IMR-90 (cell line): Measurements from ENCODE around the gene PYCR2. TPM values are rescaled to one million over a fixed set of nuclear protein-coding genes. Genes with fewer than 3 reads are reported as not detected.

ENCODE experiments used
- ATAC-seq: fragments of 200-7000 bp; cut with Tn5 transposase; 2 replicates; pipeline ENCODE4 v1.9.1; 2020; ENCODE audit warnings: low read depth, mild to moderate bottlenecking, moderate library complexity
- BruUV-seq: library from RNA; stranded (reverse); fragments of 400-500 nt; replicated peaks from 2 replicates; lab custom pipeline; 2021; lab: Mats Ljungman, UMichigan
- CTCF ChIA-PET: fragments of 300-600 bp; formaldehyde crosslinking; extraction: SDS; loops from one replicate; lab custom pipeline; 2021; ENCODE audit warnings: antibody characterized with exemption; lab: Yijun Ruan, JAX
- POLR2A ChIA-PET: fragments of 300-600 bp; sonication (Branson Sonifier 250); formaldehyde crosslinking; loops from one replicate; lab custom pipeline; 2022; ENCODE audit warnings: antibody characterized with exemption; ENCODE audit not compliant: unreplicated experiment; lab: Charles Lee
- DNase-seq: peaks from one replicate; pipeline ENCODE4 v3.0.0; 2013
- H2AFZ ChIP-seq: replicated peaks from 2 replicates; pipeline ENCODE3; 2013; ENCODE audit warnings: low read length, mild to moderate bottlenecking; ENCODE audit not compliant: poor library complexity
- H2AK5ac ChIP-seq: 2 replicates; pipeline ENCODE4 v1.6.1; 2013; ENCODE audit warnings: low read depth, low read length, inconsistent platforms
- H2AK9ac ChIP-seq: replicated peaks from 2 replicates; pipeline ENCODE3; 2013; ENCODE audit warnings: mild to moderate bottlenecking, low read depth, low read length, moderate library complexity; ENCODE audit not compliant: poor library complexity
- H2BK120ac ChIP-seq: 2 replicates; pipeline ENCODE4 v1.6.1; 2013; ENCODE audit warnings: low read depth, low read length, inconsistent platforms
- H2BK15ac ChIP-seq: 3 replicates; pipeline ENCODE4 v1.6.1; 2013; ENCODE audit warnings: low read depth, low read length, inconsistent platforms
- H2BK20ac ChIP-seq: 2 replicates; pipeline ENCODE4 v1.6.1; 2013; ENCODE audit warnings: low read depth, mild to moderate bottlenecking, inconsistent platforms, low read length, moderate library complexity
- H2BK5ac ChIP-seq: 2 replicates; pipeline ENCODE4 v1.6.1; 2013; ENCODE audit warnings: mild to moderate bottlenecking, low read depth, low read length, inconsistent platforms; ENCODE audit not compliant: poor library complexity, severe bottlenecking
- H3K14ac ChIP-seq: replicated peaks from 2 replicates; pipeline ENCODE4 v1.6.1; 2013; ENCODE audit warnings: low read depth, low read length, inconsistent platforms
- H3K18ac ChIP-seq: 2 replicates; pipeline ENCODE4 v1.6.1; 2013; ENCODE audit warnings: low read depth, low read length, control low read depth
- H3K23ac ChIP-seq: 2 replicates; pipeline ENCODE4 v1.6.1; 2013; ENCODE audit warnings: low read depth, low read length, inconsistent platforms
- H3K27ac ChIP-seq: 2 replicates; pipeline ENCODE4 v1.5.1; 2013; ENCODE audit warnings: mild to moderate bottlenecking, control low read depth, low read length; ENCODE audit not compliant: insufficient read depth
- H3K27me3 ChIP-seq: 2 replicates; pipeline ENCODE4 v1.6.1; 2013; ENCODE audit warnings: low read length; ENCODE audit not compliant: control insufficient read depth, insufficient read depth
- H3K36me3 ChIP-seq: 2 replicates; pipeline ENCODE4 v1.6.1; 2013; ENCODE audit warnings: low read length, mixed read lengths; ENCODE audit not compliant: control insufficient read depth, insufficient read depth
- H3K4ac ChIP-seq: 2 replicates; pipeline ENCODE4 v1.6.1; 2013; ENCODE audit warnings: low read depth, low read length, inconsistent platforms
- H3K4me1 ChIP-seq: 2 replicates; pipeline ENCODE4 v1.6.1; 2013; ENCODE audit warnings: low read length, mixed read lengths; ENCODE audit not compliant: control insufficient read depth, insufficient read depth
- H3K4me2 ChIP-seq: 2 replicates; pipeline ENCODE4 v1.6.1; 2013; ENCODE audit warnings: low read depth, mild to moderate bottlenecking, control low read depth, low read length, moderate library complexity
- H3K4me3 ChIP-seq: 2 replicates; pipeline ENCODE4 v1.5.1; 2013; ENCODE audit warnings: low read depth, mild to moderate bottlenecking, control low read depth, low read length, moderate library complexity; ENCODE audit not compliant: insufficient read depth
- H3K56ac ChIP-seq: 2 replicates; pipeline ENCODE4 v1.6.1; 2013; ENCODE audit warnings: low read length, inconsistent platforms; ENCODE audit not compliant: insufficient read depth; ENCODE audit errors: extremely low read depth
- H3K79me1 ChIP-seq, 2 experiments: 2 replicates each; pipeline ENCODE4 v1.6.1; 2013; ENCODE audit warnings: low read length in 2 of 2, inconsistent platforms in 1 of 2, low read depth in 1 of 2
- H3K9ac ChIP-seq: 2 replicates; pipeline ENCODE4 v1.6.1; 2013; ENCODE audit warnings: low read depth, low read length, control low read depth
- H3K9me1 ChIP-seq: 2 replicates; pipeline ENCODE4 v1.6.1; 2013; ENCODE audit warnings: low read length, inconsistent platforms; ENCODE audit not compliant: insufficient read depth
- H3K9me3 ChIP-seq: 2 replicates; pipeline ENCODE4 v1.6.1; 2013; ENCODE audit warnings: low read length; ENCODE audit not compliant: control insufficient read depth, insufficient read depth
- H4K20me1 ChIP-seq: 2 replicates; pipeline ENCODE4 v1.6.1; 2013; ENCODE audit warnings: low read length, inconsistent platforms; ENCODE audit not compliant: insufficient read depth
- H4K5ac ChIP-seq: 2 replicates; pipeline ENCODE4 v1.6.1; 2013; ENCODE audit warnings: mild to moderate bottlenecking, low read depth, low read length, control low read depth
- H4K8ac ChIP-seq, 2 experiments: 2 replicates each; pipeline ENCODE4 v1.6.1; 2013; ENCODE audit warnings: low read depth in 2 of 2, low read length in 2 of 2, control low read depth in 1 of 2, inconsistent platforms in 1 of 2
- H4K91ac ChIP-seq: 2 replicates; pipeline ENCODE4 v1.6.1; 2013; ENCODE audit warnings: low read depth, low read length, inconsistent platforms; ENCODE audit not compliant: insufficient read depth
- BHLHE40 ChIP-seq: fragments of 150-350 bp; IDR thresholded peaks from 2 replicates; pipeline ENCODE4 v1.6.1; 2016; ENCODE audit warnings: mild to moderate bottlenecking, low read depth, low read length
- RAD21 ChIP-seq: IDR thresholded peaks from 2 replicates; pipeline ENCODE4 v1.6.1; 2012; ENCODE audit warnings: low read length, improper control_type of control experiment
- WGBS, 2 experiments: methylation state at CpG; one replicate each; pipeline versions ENCODE4 v1.1.5 to v1.1.7; 2013; ENCODE audit warnings: missing lambda C conversion rate in 2 of 2; ENCODE audit not compliant: insufficient read length in 1 of 2; ENCODE audit errors: extremely low coverage in 2 of 2; 5-methylcytosine and 5-hydroxymethylcytosine counted together
- dilution Hi-C: fragments of 300-500 bp; cut with HindIII; formaldehyde crosslinking; loops from one replicate; pipeline ENCODE4 v1.14.3; 2018; ENCODE audit warnings: low sequenced_read_pairs; ENCODE audit not compliant: unreplicated experiment
- in situ Hi-C: fragments of 300-500 bp; cut with MboI; formaldehyde crosslinking; loops from 3 replicates; pipeline ENCODE4 v1.14.3; 2019; ENCODE audit warnings: low sequenced_read_pairs, inconsistent platforms, mixed read lengths
- intact Hi-C: fragments of 100-400 bp; cut with micrococcal nuclease; formaldehyde crosslinking; loops from 2 replicates; pipeline ENCODE4 v1.10.0; 2022
- polyA plus RNA-seq, 3 experiments: library from polyadenylated mRNA; depleted of rRNA; stranded (reverse); fragments of >200 nt; gene quantifications; 2 replicates each; pipeline ENCODE4 v1.2.3, GENCODE V29; 2012; ENCODE audit warnings: low replicate concordance in 1 of 3
- total RNA-seq: library from RNA; depleted of rRNA; stranded (reverse); fragments of >200 nt; gene quantifications from 2 replicates; pipeline ENCODE4 v1.2.3, GENCODE V29; 2012

The PYCR2 gene
- total and polyA plus RNA-seq, 2 of the 4 experiments (the other 2 are of a cell fraction) = 34.4 to 68.1 TPM

DNA sequence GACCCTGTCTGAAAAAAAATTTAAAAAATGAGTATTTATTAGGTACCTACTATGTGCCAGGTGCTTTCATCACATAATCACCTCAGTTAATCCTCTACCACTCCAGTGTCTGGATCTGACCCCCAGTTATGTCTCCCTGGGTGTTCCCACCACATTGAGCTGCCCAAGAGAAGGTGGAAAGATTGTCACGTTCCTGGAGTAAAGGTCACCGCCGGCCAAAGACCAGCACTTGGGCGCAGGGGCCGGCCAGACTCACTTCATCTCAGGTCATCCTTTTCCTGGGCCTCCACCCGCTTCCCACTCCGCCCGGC is 714 bp downstream of the PYCR2 start:
- H2BK120ac ChIP-seq = no peak overlapping the region
- no TSS peak for BruUV-seq
- no CpG with 5 or more reads among the region's 8 CpGs for WGBS, 2 experiments
- H3K36me3 ChIP-seq = peaks cover 18% of the 10 kb centered on the region
- H3K23ac ChIP-seq = peak overlapping the region; percentile 57; the same call in 1 of the 2 replicates
- peak overlapping the region; percentile 71 for H3K4ac ChIP-seq
- H2BK20ac ChIP-seq = no peak overlapping the region
- H3K27ac ChIP-seq = peak overlapping the region; percentile 87
- peak overlapping the region; percentile 29 for H2AK5ac ChIP-seq
- H3K27me3 ChIP-seq = no peaks in the 10 kb centered on the region
- POLR2A ChIA-PET = interaction anchor here (0.6 kb wide), 1 partner anchor 230 kb away, joined by 4 read pairs; no protein-coding TSS in a partner anchor
- peak overlapping the region; percentile 65 to 100; a peak in 2 of 4 replicates for H4K8ac ChIP-seq
- peak overlapping the region; percentile 84 for H3K4me2 ChIP-seq
- H4K20me1 ChIP-seq = peaks cover 6% of the 10 kb centered on the region
- H2AK9ac ChIP-seq = peak overlapping the region; percentile 98
- H3K9me3 ChIP-seq = no peaks in the 10 kb centered on the region
- DNase-seq = no peak
- peak overlapping the region; percentile 89 for H3K9ac ChIP-seq
- H3K14ac ChIP-seq = peak overlapping the region; percentile 62
- peak overlapping the region; percentile 93 for H2AFZ ChIP-seq
- H3K79me1 ChIP-seq = peaks cover 17 to 43% of the 10 kb centered on the region in 2 experiments
- intact Hi-C loops = loop anchor here (5.0 kb wide), 2 partner anchors 54 to 266 kb away; no protein-coding TSS in a partner anchor
- peaks cover 19% of the 10 kb centered on the region for H3K9me1 ChIP-seq
- CTCF ChIA-PET = interaction anchor here (1.3 kb wide), 1 partner anchor 449 kb away, joined by 6 read pairs; no protein-coding TSS in a partner anchor
- dilution Hi-C loops = no loop called here
- no peak; the same call in 1 of the 2 replicates for ATAC-seq
- peak overlapping the region; percentile 33 for H3K56ac ChIP-seq
- no peak for TF ChIP-seq RAD21
- peak; percentile 32; the same call in 1 of the 2 replicates for TF ChIP-seq BHLHE40
- no peak overlapping the region for H3K18ac ChIP-seq
- peak overlapping the region; percentile 64 for H4K91ac ChIP-seq
- H3K4me1 ChIP-seq = peaks cover 5% of the 10 kb centered on the region; the same call in 1 of the 2 replicates
- no peak overlapping the region for H2BK15ac ChIP-seq
- no peak overlapping the region for H4K5ac ChIP-seq
- in situ Hi-C loops = no loop called here
- peak overlapping the region; percentile 63 for H3K4me3 ChIP-seq
- peak overlapping the region; percentile 54 for H2BK5ac ChIP-seq
